GM19395 (cell line): Measurements from ENCODE around the gene SLC66A1.

Experiments used
- ATAC-seq: cut with Tn5 transposase; IDR thresholded peaks from one replicate; pipeline ENCODE4 v1.9.1; 2021; ENCODE audit warnings: mild to moderate bottlenecking, moderate library complexity; ENCODE audit not compliant: unreplicated experiment

Gene SLC66A1

GRCh38 chr1:19342062-19342750 is 30.1 kb downstream of the SLC66A1 start:
- no peak for ATAC-seq

- ATAC-seq = no peak
Measured at GRCh38 chr1:19342894-19343616, 30.9 kb downstream of the SLC66A1 start.

GRCh38 chr1:19343617-19344350 is 31.7 kb downstream of the SLC66A1 start:
- no peak for ATAC-seq

GRCh38 chr1:19344372-19344810 is 32.3 kb downstream of the SLC66A1 start:
- no peak for ATAC-seq

- no peak for ATAC-seq
Measured at GRCh38 chr1:19344831-19345230, 32.7 kb downstream of the SLC66A1 start.

- no peak for ATAC-seq
Measured at GRCh38 chr1:19345391-19345790, 33.3 kb downstream of the SLC66A1 start.

GRCh38 chr1:19346026-19346425 is 33.9 kb downstream of the SLC66A1 start:
- ATAC-seq = no peak

GRCh38 chr1:19347533-19348172 is 35.5 kb downstream of the SLC66A1 start:
- no peak for ATAC-seq

- no peak for ATAC-seq
Measured at GRCh38 chr1:19348441-19349198, 36.5 kb downstream of the SLC66A1 start.

- no peak for ATAC-seq
Measured at GRCh38 chr1:19349999-19350398, 37.9 kb downstream of the SLC66A1 start.

- no peak for ATAC-seq
Measured at GRCh38 chr1:19350566-19350965, 38.4 kb downstream of the SLC66A1 start.

GRCh38 chr1:19351873-19352272 is 39.7 kb downstream of the SLC66A1 start:
- no peak for ATAC-seq

GRCh38 chr1:19352839-19353238 is 40.7 kb downstream of the SLC66A1 start:
- ATAC-seq = no peak

GRCh38 chr1:19353596-19353995 is 41.5 kb downstream of the SLC66A1 start:
- ATAC-seq = no peak

GRCh38 chr1:19354531-19354981 is 42.4 kb downstream of the SLC66A1 start:
- no peak for ATAC-seq

GRCh38 chr1:19356266-19356665 is 44.1 kb downstream of the SLC66A1 start:
- ATAC-seq = no peak

- no peak for ATAC-seq
Measured at GRCh38 chr1:19357299-19357986, 45.3 kb downstream of the SLC66A1 start.

GRCh38 chr1:19358710-19359109 is 46.6 kb downstream of the SLC66A1 start:
- ATAC-seq = no peak

GRCh38 chr1:19359357-19359756 is 47.2 kb downstream of the SLC66A1 start:
- no peak for ATAC-seq

GRCh38 chr1:19360016-19360415 is 47.9 kb downstream of the SLC66A1 start:
- no peak for ATAC-seq
